ENCODE results near the gene LRRK1.

DNA sequence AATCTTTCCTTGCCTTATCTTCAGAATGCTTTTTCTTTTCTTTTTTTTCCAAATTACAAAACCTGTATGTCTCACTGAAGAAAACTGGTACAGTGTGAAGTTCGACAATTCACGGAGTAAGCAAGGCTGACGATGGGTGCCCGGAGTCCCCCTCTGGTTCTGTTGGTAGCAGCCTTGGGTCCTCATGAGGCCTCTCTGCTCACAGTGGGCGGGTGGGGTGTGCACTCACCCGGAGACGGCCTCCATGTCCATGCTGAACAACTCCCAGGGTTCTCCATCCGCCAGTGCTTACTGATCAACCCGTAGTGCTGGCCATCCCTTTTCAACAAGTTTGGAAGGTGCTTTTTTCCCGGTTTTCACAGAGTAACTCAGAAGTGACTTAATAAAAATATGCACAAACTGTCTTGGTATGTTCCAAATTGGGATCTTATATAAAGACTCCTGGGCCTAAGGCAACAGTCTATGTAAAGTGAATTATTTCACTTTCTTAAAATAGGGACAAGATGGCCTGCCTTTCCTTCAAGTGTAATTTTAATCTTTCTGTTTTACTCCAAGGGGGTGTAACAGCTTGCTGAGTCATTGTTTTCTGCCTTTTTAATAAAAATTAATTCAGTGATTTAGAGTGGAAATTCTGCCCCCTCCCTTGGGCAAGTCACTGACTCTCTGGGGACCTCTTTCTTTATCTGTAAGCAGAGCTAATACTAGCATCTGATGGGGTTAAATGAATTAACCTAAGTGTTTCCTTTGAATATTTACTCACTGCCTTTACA, 23.7 kb downstream of the LRRK1 start:
- no peak for TF ChIP-seq POLR2A (IDR thresholded peaks at IDR 0.05; ENCODE audit: low read depth, low read length)
- no peak for TF ChIP-seq POLR2AphosphoS5 (IDR thresholded peaks at IDR 0.05; ENCODE audit: low read depth, low read length)
- no peak for TF ChIP-seq TAF1 (IDR thresholded peaks at IDR 0.05; ENCODE audit: borderline replicate concordance, low read depth, low read length)
